ENCODE measurements around the gene LIMK2.
A peak's percentile ranks its signal among the peaks of the same experiment; 100 is the strongest.
"Not testable (repeated sequence)": the region's sequence is repeated elsewhere in the genome, so short reads cannot be mapped to it uniquely, and the experiment has no call there.

The LIMK2 gene

GRCh38 chr22:31295360-31295759 is 83.3 kb downstream of the LIMK2 start:
- no peak for DNase-seq

GRCh38 chr22:31295831-31296657 is 83.9 kb downstream of the LIMK2 start:
- no peak for DNase-seq

GRCh38 chr22:31300896-31301295 is 88.8 kb downstream of the LIMK2 start:
- no peak for DNase-seq

GRCh38 chr22:31302006-31302405 is 89.9 kb downstream of the LIMK2 start:
- DNase-seq = no peak

GRCh38 chr22:31302537-31302936 is 90.4 kb downstream of the LIMK2 start:
- DNase-seq = no peak

- DNase-seq = no peak
Measured at GRCh38 chr22:31305194-31305593, 93.1 kb downstream of the LIMK2 start.

GRCh38 chr22:31308181-31308580 is 96.1 kb downstream of the LIMK2 start:
- no peak for DNase-seq

GRCh38 chr22:31313366-31314147 is 101.5 kb downstream of the LIMK2 start:
- DNase-seq = peak; percentile 63

- DNase-seq = not testable (repeated sequence)
Measured at GRCh38 chr22:31314220-31314619, 102.1 kb downstream of the LIMK2 start.

- DNase-seq = no peak
Measured at GRCh38 chr22:31321421-31321820, 109.3 kb downstream of the LIMK2 start.

- no peak for DNase-seq
Measured at GRCh38 chr22:31323578-31324550, 111.8 kb downstream of the LIMK2 start.

- no peak for DNase-seq
Measured at GRCh38 chr22:31326877-31327276, 114.8 kb downstream of the LIMK2 start.

- no peak for DNase-seq
Measured at GRCh38 chr22:31327806-31328543, 115.9 kb downstream of the LIMK2 start.

- no peak for DNase-seq
Measured at GRCh38 chr22:31328544-31328960, 116.5 kb downstream of the LIMK2 start.

- DNase-seq = no peak
Measured at GRCh38 chr22:31329029-31329428, 116.9 kb downstream of the LIMK2 start.

Measured in KG1 (cell line).